Umbilical cord (tissue), 2 donors: ENCODE measurements around the gene CHSY3. TPM values are rescaled to one million over a fixed set of nuclear protein-coding genes. Genes with fewer than 3 reads are reported as not detected.
"Not testable (repeated sequence)": the region's sequence is repeated elsewhere in the genome, so short reads cannot be mapped to it uniquely, and the experiment has no call there.

Experiments
- DNase-seq: peaks from one replicate; pipeline ENCODE4 v3.0.0-alpha.2; 2015; ENCODE audit warnings: low spot score
- total RNA-seq: library from RNA; depleted of rRNA; stranded (reverse); fragments of >200 nt; gene quantifications from one replicate; pipeline ENCODE4 v1.2.3, GENCODE V29; 2014; ENCODE audit warnings: low replicate concordance; ENCODE audit not compliant: insufficient read depth

Gene CHSY3
- total RNA-seq, 1 donor from 2014 or later = 105 TPM

DNA sequence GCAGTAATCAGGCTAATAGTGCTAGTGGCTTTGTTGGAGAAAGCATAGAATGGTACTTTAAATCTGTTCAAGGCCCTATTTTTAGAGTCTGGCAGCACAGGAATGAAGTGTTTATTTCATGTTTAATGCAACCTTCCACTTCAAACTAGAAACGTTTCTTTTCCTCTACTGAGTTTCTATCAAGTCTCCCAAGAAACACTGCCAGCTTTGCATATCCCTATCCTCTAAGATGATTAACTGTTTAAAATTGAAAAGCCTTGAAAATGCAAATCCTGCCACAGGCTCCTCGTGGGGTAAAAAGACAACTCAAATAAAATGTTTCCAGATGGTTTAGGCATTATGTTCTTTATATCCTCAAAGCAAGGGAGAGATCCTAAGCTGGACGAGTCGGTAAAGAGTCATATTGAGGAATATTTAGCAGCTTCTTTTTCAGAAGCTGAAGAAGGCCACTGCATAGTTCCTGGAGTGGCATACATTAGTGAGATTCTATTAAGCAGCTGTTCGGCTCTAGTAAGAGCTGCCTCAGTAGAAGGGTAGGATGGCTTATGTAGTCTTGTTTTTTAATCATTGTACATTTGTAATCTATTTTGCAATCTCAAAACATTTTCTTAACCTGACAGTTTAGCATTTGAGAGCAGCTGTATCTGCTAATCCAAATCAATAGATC, 251.2 kb downstream of the CHSY3 start:
- DNase-seq = peak; percentile 95

DNA sequence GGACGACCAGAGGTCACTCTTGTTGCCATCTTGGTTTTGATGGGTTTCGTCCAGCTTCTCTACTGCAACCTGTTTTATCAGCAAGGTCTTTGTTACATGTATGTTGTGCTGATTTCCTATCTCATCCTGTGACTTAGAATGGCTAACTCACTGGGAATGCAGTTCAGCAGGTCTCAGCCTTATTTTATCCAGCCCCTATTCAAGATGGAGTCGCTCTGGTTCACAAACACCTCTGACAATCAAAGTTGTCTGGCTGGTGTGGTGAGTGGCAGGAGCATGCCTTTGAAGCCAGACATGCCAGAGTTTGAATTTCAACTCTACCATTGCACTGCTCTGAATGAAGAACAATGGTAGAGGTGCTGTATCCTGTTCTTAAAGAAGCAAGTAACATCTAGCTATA, 253.8 kb downstream of the CHSY3 start:
- no peak for DNase-seq

DNA sequence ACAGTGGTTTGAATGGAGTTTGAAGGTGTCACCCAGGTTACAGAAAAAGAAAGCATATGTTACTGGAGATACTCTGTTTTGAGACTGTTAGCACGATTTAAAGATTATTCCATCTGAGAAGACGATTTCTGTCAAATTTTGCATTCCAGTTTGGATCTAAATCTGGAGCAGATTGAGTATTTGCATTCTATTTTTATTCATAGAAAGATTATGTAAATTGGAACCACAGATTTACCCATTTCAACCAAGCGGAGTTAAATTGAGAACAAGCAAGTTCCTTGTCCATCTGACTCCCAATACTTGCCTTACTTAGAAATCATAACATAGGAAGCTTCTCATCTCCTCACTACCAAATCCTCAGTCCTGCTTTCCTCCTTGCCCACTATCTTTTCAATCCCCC, 255.7 kb downstream of the CHSY3 start:
- no peak for DNase-seq

DNA sequence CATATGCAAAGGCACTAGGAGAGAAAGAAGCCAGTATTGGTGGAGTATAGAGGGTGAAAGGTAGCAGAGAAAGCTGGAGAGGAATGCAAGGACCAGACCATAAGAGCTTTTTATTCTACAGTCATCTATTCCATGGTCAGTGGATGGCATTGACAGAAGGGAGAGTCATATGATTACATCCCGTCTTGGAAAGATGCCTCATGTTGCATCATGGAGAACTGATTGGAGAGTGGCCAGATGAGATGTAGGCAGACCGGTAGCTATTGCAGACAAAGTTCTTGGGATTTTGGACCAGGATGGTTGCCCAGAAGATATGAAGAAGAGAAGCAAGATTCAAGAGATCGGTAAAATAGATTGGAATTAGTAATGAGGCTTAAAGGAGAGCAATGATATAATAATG, 260.7 kb downstream of the CHSY3 start:
- DNase-seq = no peak

DNA sequence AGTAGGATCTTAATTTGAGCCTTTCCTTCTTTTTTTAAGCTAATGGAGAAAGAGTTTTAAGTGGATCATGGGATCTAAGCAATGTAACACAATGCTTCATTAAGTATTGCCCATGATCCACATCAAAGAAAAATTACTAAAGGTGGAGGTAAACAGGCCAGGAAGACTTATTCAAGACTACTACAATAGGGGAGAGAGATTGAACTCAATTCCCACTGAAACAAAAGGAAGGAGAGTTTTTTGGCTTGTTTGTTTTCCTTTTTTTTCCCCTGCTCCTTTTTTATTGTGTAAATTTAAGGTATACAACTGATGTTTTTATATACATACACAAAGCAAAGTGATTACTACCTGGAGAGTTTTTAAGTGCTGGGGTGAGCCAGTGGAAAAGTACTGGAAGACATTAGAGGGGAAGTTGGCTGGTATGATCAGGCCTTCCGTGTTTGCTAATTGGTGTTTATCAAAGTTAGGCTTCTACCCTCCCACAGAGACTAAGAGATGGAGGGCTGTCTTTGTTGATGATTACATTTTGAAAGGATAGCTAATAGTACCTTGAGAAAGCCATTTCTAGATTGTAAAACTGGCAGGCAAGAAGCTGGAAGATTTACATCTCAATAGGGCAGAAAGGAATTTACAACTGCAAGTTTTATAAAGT, 262.7 kb downstream of the CHSY3 start:
- no peak for DNase-seq

DNA sequence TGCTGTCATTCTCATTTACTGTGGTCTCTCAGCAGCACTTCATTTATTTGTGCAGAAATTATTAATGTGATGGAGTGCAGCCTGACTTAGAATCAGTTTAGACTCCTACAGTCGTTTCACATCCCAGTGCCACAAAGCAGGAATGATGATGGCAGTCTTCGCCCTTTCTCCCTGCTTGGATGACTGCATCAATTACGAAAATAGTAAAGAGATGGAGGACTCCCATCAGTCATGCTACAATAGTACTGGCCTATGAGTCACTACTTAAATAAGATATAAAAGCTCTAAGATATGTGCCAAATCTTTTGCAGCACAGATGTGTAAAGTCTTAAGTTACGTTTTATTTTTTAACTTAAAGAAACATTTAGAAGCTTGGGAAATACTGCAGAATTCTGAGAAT, 263.9 kb downstream of the CHSY3 start:
- peak; percentile 72 for DNase-seq

- DNase-seq = peak; percentile 54
Measured at GRCh38 chr5:130171699-130172098, 267.4 kb downstream of the CHSY3 start.

- no peak for DNase-seq
Measured at GRCh38 chr5:130183115-130183514, 278.9 kb downstream of the CHSY3 start.

- DNase-seq = no peak
Measured at GRCh38 chr5:130189961-130190360, 285.7 kb downstream of the CHSY3 start.

- DNase-seq = no peak
Measured at GRCh38 chr5:130198927-130199326, 294.7 kb downstream of the CHSY3 start.

GRCh38 chr5:130206686-130207085, 302.4 kb downstream of the CHSY3 start:
- no peak for DNase-seq

DNA sequence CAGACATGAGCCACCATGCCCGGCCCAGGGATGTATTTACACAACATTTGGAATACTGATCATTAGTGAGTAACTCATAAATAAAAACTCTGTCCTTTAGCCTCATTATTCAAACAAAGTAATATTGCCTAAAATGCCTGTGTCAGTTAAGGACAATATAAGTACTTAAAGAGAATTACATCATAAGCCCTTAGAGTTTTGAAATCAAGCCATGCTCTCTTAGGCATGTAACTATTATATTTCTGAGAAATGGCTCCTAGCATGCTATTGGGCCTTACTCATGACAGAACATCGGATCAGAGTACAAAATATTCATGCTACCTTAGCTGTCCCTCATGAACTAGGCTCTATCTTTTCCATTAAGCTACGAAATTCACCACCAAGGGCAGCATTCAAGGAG, 309.3 kb downstream of the CHSY3 start:
- no peak for DNase-seq

DNA sequence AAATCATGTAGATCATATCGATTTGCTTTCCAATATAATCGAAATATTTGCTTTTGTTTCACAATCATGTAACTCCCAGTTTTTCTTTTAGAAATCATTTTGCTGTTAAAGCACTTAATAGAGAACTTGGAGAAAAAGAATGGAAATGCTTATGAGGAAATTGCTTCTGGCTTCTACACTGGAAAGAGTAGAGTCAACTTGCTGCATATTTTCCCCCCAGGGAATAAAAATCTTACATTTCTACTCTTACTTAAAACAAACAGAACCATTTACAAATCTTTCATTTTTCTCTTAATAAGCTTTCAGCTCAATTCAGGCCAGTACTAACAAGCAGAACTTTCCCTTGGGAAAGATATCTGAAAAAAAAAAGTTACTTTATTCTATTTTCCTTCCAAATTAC, 312.0 kb downstream of the CHSY3 start:
- DNase-seq = no peak

- DNase-seq = peak; percentile 80
Measured at GRCh38 chr5:130222573-130222972, 318.3 kb downstream of the CHSY3 start.

- DNase-seq = not testable (repeated sequence)
Measured at GRCh38 chr5:130226556-130226955, 322.3 kb downstream of the CHSY3 start.

DNA sequence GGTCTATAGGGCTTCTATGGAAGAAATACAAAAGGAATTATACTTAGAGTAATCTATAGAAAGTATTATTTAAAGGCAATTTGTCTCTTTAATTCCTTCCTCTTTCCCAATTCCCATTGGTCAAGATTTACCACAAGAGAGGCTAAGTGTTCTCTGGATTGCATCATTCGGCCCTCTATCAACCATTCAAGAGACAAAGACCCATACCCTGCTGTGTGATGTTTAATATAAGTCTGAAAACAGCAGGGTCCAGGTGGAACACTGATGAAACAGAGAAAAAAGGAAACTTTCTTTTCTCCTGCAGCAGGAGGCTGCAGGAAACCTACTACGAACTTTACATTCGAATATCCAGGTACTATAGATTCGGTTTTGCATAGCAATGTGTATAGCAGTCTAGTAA, 323.4 kb downstream of the CHSY3 start:
- no peak for DNase-seq

- DNase-seq = no peak
Measured at GRCh38 chr5:130231786-130232185, 327.5 kb downstream of the CHSY3 start.

DNA sequence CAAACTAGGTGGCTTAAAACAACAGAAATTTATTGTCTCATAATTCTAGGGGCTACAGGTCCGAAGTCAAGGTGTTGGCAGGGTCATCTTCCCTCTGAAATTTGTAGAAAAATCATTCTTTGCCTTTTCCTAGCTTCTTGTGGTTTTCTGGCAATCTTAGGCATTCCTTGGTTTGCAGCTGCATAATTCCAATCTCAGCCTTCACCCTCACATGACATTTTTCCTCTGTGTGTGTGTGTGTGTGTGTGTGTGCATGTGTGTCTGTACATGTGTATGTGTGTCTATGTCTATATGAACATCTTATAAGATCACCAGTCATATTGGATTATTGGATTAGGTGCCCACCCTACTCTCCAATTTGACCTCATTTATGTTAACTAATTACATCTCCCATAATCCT, 330.6 kb downstream of the CHSY3 start:
- DNase-seq = no peak

Other genes with a start within 250 kb of the CHSY3 start
- 1.9 TPM for gene MINAR2, start 156.4 kb upstream of the CHSY3 start, total RNA-seq